Body of pancreas (tissue), 4 donors: ENCODE measurements around the gene SORL1. TPM values are rescaled to one million over a fixed set of nuclear protein-coding genes. Genes with fewer than 3 reads are reported as not detected.

ENCODE experiments used
- ATAC-seq: fragments of 150-250 bp; one replicate; pipeline ENCODE4 v1.9.1; 2016
- DNase-seq, 4 donors: peaks; one replicate each; pipeline ENCODE4 v3.0.0-alpha.2; 2019
- H3K27ac ChIP-seq, 4 donors: fragments of 200-600 bp; sonication (generic); 1 replicate in 3 of 4; 2 replicates in 1 of 4; pipeline versions ENCODE4 v1.5.1 to v1.6.1; 2016 to 2019; ENCODE audit warnings: mild to moderate bottlenecking in 1 of 4, mixed read lengths in 1 of 4, moderate library complexity in 1 of 4
- H3K27me3 ChIP-seq, 2 donors: fragments of 200-600 bp; sonication (generic); one replicate each; pipeline ENCODE4 v1.6.0; 2016; ENCODE audit warnings: mild to moderate bottlenecking in 1 of 2
- H3K36me3 ChIP-seq, 2 donors: fragments of 200-600 bp; sonication (generic); replicated peaks in 1 of 2; 2 replicates each; pipeline ENCODE4 v1.5.1; 2016; ENCODE audit warnings: low read depth in 2 of 2; ENCODE audit not compliant: insufficient read depth in 1 of 2
- H3K4me1 ChIP-seq: fragments of 200-600 bp; sonication (generic); one replicate; pipeline ENCODE4 v1.6.0; 2016
- H3K4me3 ChIP-seq, 2 donors: fragments of 200-600 bp; sonication (generic); 1 replicate in 1 of 2; 2 replicates in 1 of 2; pipeline ENCODE4 v1.5.1; 2016 to 2019
- H3K9me3 ChIP-seq, 3 donors: fragments of 200-600 bp; sonication (generic); 1 replicate in 2 of 3; 2 replicates in 1 of 3; pipeline ENCODE4 v1.5.1; 2016
- CTCF ChIP-seq, 7 experiments: fragments of 450-650 bp in 4 of 7; fragments of 200-600 bp in 3 of 7; sonication (generic) in 3 of 7; IDR thresholded peaks; one replicate each; pipeline ENCODE4 v1.5.1; 2016 to 2019; ENCODE audit warnings: antibody characterized with exemption in 7 of 7
- POLR2A ChIP-seq, 3 donors: fragments of 450-650 bp; IDR thresholded peaks; one replicate each; pipeline ENCODE4 v1.6.1; 2016; ENCODE audit warnings: antibody characterized with exemption in 3 of 3, mild to moderate bottlenecking in 2 of 3
- WGBS, 2 donors: methylation state at CpG; one replicate each; pipeline ENCODE4 v1.1.5; 2017; 5-methylcytosine and 5-hydroxymethylcytosine counted together
- intact Hi-C: fragments of 100-400 bp; cut with DNase I; formaldehyde crosslinking; loops from one replicate; pipeline ENCODE4 v1.15.1; 2023
- total RNA-seq, 2 donors: library from RNA; depleted of rRNA; stranded (reverse); fragments of >200 nt; gene quantifications; one replicate each; pipeline ENCODE4 v1.1.0, GENCODE V29; 2016

Gene SORL1
- total RNA-seq, 2 donors from 2014 or later: 25.1 to 26.5 TPM

- intact Hi-C loops: no loop called here
- no peak for ATAC-seq
- 71 to 88% methylated on average over 4 of the region's 4 CpGs for WGBS, 2 donors
- no peak for TF ChIP-seq CTCF (IDR thresholded peaks at IDR 0.05)
- no peak for TF ChIP-seq POLR2A (IDR thresholded peaks at IDR 0.05)
- Histone ChIP-seq H3K27me3 (no peaks in the 10 kb centered on the region), H3K4me1 (peaks cover 2% of the 10 kb centered on the region), H3K27ac (no peak overlapping the region), H3K36me3 (no peaks in the 10 kb centered on the region), H3K4me3 (no peak overlapping the region), H3K9me3 (no peaks in the 10 kb centered on the region)
- no peak for DNase-seq
These were observed 40.0 kb upstream of the SORL1 start for GRCh38 chr11:121412000-121412587.

GRCh38 chr11:121412711-121413415, 39.3 kb upstream of the SORL1 start:
- DNase-seq: no peak
- TF ChIP-seq CTCF (IDR thresholded peaks at IDR 0.05): no peak
- no peak for TF ChIP-seq POLR2A (IDR thresholded peaks at IDR 0.05)
- no peak overlapping the region for H3K27ac ChIP-seq
- H3K9me3 ChIP-seq: no peaks in the 10 kb centered on the region
- ATAC-seq: no peak
- intact Hi-C loops: no loop called here
- no peak overlapping the region for H3K4me3 ChIP-seq
- H3K27me3 ChIP-seq: no peaks in the 10 kb centered on the region
- peaks cover 9% of the 10 kb centered on the region for H3K4me1 ChIP-seq
- 61 to 73% methylated on average over 4 of the region's 4 CpGs for WGBS, 2 donors
- no peaks in the 10 kb centered on the region for H3K36me3 ChIP-seq

GRCh38 chr11:121414141-121414913, 37.8 kb upstream of the SORL1 start:
- peaks cover 9% of the 10 kb centered on the region for H3K4me1 ChIP-seq
- intact Hi-C loops: no loop called here
- H3K27me3 ChIP-seq: no peaks in the 10 kb centered on the region
- no peak overlapping the region for H3K27ac ChIP-seq
- H3K4me3 ChIP-seq: no peak overlapping the region
- 70 to 90% methylated on average over 2 of the region's 2 CpGs for WGBS, 2 donors
- H3K36me3 ChIP-seq: no peaks in the 10 kb centered on the region
- DNase-seq: no peak
- no peak for ATAC-seq
- TF ChIP-seq CTCF (IDR thresholded peaks at IDR 0.05) (no peak), POLR2A (IDR thresholded peaks at IDR 0.05) (no peak)
- H3K9me3 ChIP-seq: no peaks in the 10 kb centered on the region

- 17 to 30% methylated on average over 1 of the region's 1 CpG for WGBS, 2 donors
- DNase-seq: peak in 1 of 4 donors; percentile 29
- H3K9me3 ChIP-seq: no peaks in the 10 kb centered on the region
- no peaks in the 10 kb centered on the region for H3K36me3 ChIP-seq
- peaks cover 9% of the 10 kb centered on the region for H3K4me1 ChIP-seq
- no peak overlapping the region for H3K4me3 ChIP-seq
- TF ChIP-seq POLR2A (IDR thresholded peaks at IDR 0.05): no peak
- TF ChIP-seq CTCF (IDR thresholded peaks at IDR 0.05): no peak
- no peak overlapping the region for H3K27ac ChIP-seq
- no peaks in the 10 kb centered on the region for H3K27me3 ChIP-seq
- ATAC-seq: no peak
- intact Hi-C loops: no loop called here
These were observed 36.3 kb upstream of the SORL1 start for GRCh38 chr11:121415856-121416255.
